Measurements from ENCODE around the gene MRLN.
"Not testable (repeated sequence)": the region's sequence is repeated elsewhere in the genome, so short reads cannot be mapped to it uniquely, and the experiment has no call there.

Gene MRLN

DNA sequence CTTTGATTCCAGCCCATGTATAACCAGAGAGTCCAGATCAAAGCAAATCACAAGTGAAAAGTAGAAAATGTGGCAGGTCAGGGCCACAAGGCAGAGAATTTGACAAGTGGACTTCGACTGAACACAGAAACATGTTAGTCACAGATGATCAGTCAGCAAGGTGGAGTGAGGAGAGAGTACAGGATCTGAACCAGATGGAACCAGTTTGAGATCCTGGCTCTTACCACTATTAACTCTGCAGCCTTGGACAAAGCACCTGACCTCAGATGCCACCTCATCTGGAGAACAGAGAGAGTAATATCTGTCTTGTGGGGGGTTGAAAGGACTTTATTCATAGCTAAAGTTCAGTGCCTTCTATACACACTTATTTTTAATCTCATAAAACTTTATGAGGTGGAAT is 4.4 kb downstream of the MRLN start:
- Histone ChIP-seq H3K27me3 (ENCODE audit: control insufficient read depth, insufficient read depth, low read length, poor library complexity, severe bottlenecking) (no peaks in the 10 kb centered on the region), H3K9me3 (ENCODE audit: control insufficient read depth, low read length) (no peaks in the 10 kb centered on the region), H3K27ac (ENCODE audit: insufficient read depth, low read depth, low read length, poor library complexity, severe bottlenecking) (no peak overlapping the region), H3K4me1 (ENCODE audit: control insufficient read depth, insufficient read depth, low read length) (no peaks in the 10 kb centered on the region), H3K4me3 (ENCODE audit: insufficient read depth, low read depth, low read length) (no peak overlapping the region), H3K36me3 (ENCODE audit: control insufficient read depth, insufficient read depth, low read length) (no peaks in the 10 kb centered on the region)
- 79 to 89% methylated on average over 1 of the region's 1 CpG for WGBS, 2 experiments

DNA sequence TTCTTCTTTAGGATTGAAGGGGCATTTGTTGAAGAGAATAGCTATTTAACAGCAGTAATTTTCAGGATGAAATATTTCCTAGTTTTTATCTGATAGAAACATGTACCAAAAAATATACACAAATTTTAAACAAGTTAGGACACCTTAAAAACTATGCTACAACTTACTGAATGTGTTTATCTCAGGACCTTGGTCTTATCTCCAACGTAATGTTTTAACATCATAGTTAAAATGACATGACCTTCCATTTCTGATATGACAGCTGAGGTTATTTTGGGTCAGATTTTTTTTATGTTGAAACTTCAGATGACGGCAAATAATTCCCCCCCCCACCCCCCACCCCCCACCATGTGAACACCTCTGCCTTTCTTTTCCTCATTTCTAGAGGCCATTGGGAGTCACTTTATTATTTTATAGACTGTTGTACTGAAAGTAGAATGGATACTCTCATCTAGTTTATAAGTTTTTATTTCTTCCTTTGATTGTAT is 8.0 kb downstream of the MRLN start:
- Histone ChIP-seq H3K4me1 (ENCODE audit: control insufficient read depth, insufficient read depth, low read length) (no peaks in the 10 kb centered on the region), H3K4me3 (ENCODE audit: insufficient read depth, low read depth, low read length) (no peak overlapping the region), H3K27ac (ENCODE audit: insufficient read depth, low read depth, low read length, poor library complexity, severe bottlenecking) (no peak overlapping the region), H3K9me3 (ENCODE audit: control insufficient read depth, low read length) (no peaks in the 10 kb centered on the region), H3K27me3 (ENCODE audit: control insufficient read depth, insufficient read depth, low read length, poor library complexity, severe bottlenecking) (no peaks in the 10 kb centered on the region), H3K36me3 (ENCODE audit: control insufficient read depth, insufficient read depth, low read length) (no peaks in the 10 kb centered on the region)
- 100% methylated on average over 1 of the region's 2 CpGs for WGBS, 2 experiments

DNA sequence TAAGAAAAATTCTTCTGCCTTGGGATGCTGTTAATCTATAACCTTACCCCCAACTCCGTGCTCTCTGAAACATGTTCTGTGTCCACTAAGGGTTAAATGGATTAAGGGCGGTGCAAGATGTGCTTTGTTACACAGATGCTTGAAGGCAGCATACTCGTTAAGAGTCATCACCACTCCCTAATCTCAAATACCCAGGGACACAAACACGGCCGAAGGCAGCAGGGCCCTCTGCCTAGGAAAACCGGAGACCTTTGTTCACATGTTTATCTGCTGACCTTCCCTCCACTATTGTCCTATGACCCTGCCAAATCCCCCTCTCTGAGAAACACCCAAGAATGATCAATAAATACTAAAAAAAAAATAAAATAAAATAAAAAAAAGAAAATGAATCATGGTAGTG is 8.5 kb downstream of the MRLN start:
- H3K4me3 ChIP-seq (ENCODE audit: insufficient read depth, low read depth, low read length); H3K27me3 ChIP-seq (ENCODE audit: control insufficient read depth, insufficient read depth, low read length, poor library complexity, severe bottlenecking); H3K9me3 ChIP-seq (ENCODE audit: control insufficient read depth, low read length); H3K36me3 ChIP-seq (ENCODE audit: control insufficient read depth, insufficient read depth, low read length); H3K4me1 ChIP-seq (ENCODE audit: control insufficient read depth, insufficient read depth, low read length); H3K27ac ChIP-seq (ENCODE audit: insufficient read depth, low read depth, low read length, poor library complexity, severe bottlenecking): not testable (repeated sequence)
- 79 to 86% methylated on average over 5 to 6 of the region's 6 CpGs for WGBS, 2 experiments

DNA sequence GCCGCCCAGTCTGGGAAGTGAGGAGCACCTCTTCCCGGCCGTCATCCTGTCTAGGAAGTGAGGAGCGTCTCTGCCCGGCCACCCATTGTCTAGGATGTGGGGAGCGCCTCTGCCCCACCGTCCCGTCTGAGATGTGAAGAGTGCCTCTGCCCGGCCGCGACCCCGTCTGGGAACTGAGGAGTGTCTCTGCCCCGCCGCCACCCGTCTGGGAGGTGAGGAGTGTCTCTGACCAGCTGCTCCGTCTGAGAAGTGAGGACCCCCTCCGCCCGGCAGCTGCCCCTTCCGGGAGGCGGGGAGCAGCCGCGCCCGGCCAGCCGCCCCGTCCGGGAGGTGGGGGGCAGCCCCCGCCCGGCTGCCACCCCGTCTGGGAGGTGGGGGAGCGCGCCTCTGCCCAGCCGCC is 9.1 kb downstream of the MRLN start:
- H3K4me1 ChIP-seq (ENCODE audit: control insufficient read depth, insufficient read depth, low read length); H3K4me3 ChIP-seq (ENCODE audit: insufficient read depth, low read depth, low read length); H3K9me3 ChIP-seq (ENCODE audit: control insufficient read depth, low read length); H3K27me3 ChIP-seq (ENCODE audit: control insufficient read depth, insufficient read depth, low read length, poor library complexity, severe bottlenecking); H3K27ac ChIP-seq (ENCODE audit: insufficient read depth, low read depth, low read length, poor library complexity, severe bottlenecking); H3K36me3 ChIP-seq (ENCODE audit: control insufficient read depth, insufficient read depth, low read length): not testable (repeated sequence)
- 91 to 92% methylated on average over 32 of the region's 32 CpGs for WGBS, 2 experiments

DNA sequence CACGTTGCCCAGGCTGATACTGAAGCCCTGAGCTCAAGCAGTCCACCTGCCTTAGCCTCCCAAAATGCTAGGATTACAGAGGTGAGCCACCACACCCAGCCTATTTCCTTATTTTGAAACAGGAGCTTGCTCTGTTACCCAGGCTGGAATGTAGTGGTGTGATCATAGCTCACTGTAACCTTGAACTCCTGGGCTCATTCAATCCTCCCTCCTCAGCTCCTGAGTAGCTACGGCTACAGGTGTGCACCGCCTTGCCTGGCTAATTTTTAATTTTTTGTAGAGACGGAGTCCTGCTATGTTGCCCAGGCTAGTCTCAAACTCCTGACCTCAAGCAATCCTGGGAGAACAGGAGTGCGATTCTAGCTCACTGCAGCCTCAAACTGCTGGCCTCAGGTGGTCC is 11.7 kb downstream of the MRLN start:
- Histone ChIP-seq H3K4me3 (ENCODE audit: insufficient read depth, low read depth, low read length) (no peak overlapping the region), H3K9me3 (ENCODE audit: control insufficient read depth, low read length) (no peaks in the 10 kb centered on the region), H3K36me3 (ENCODE audit: control insufficient read depth, insufficient read depth, low read length) (no peaks in the 10 kb centered on the region), H3K4me1 (ENCODE audit: control insufficient read depth, insufficient read depth, low read length) (no peaks in the 10 kb centered on the region), H3K27ac (ENCODE audit: insufficient read depth, low read depth, low read length, poor library complexity, severe bottlenecking) (no peak overlapping the region), H3K27me3 (ENCODE audit: control insufficient read depth, insufficient read depth, low read length, poor library complexity, severe bottlenecking) (no peaks in the 10 kb centered on the region)
- WGBS, 2 experiments, result 88 to 92% methylated on average over 5 of the region's 5 CpGs

DNA sequence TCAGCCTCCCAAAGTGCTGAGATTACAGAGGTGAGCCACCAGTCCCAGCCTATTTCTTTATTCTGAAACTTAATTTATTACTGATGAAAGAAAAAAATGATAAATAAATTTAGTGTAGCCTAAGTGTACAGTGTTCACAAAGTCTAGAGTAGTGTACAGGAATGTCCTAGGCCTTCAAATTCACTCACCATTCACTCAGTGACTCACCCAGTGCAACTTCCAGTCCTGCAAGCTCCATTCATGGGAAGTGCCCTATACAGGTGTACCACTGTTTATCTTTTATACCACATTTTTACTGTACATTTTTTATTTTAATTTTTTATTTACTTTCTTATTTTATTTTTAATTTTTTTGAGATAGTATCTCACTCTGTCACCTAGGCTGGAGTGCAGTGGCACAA is 12.2 kb downstream of the MRLN start:
- Histone ChIP-seq H3K4me3 (ENCODE audit: insufficient read depth, low read depth, low read length) (no peak overlapping the region), H3K4me1 (ENCODE audit: control insufficient read depth, insufficient read depth, low read length) (no peaks in the 10 kb centered on the region)

DNA sequence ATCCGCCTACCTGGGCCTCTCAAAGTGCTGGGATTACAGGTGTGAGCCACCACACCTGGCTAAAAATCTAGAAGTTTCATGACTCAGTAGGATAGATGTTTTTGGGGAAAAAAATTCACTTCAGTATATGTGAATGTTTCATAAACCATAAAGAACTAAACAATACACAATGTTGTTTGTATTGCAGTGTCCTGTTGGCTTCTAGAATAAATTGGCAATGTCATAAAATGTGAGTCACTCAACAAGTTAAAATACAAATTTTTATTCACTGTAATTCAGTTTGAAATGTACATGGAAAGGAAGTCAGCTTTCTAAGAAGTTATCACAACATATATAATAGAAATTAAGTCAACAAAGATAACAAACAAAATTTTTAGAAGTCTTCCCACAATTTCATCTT is 16.5 kb downstream of the MRLN start:
- Histone ChIP-seq H3K4me3 (ENCODE audit: insufficient read depth, low read depth, low read length) (no peak overlapping the region), H3K27me3 (ENCODE audit: control insufficient read depth, insufficient read depth, low read length, poor library complexity, severe bottlenecking) (no peaks in the 10 kb centered on the region), H3K27ac (ENCODE audit: insufficient read depth, low read depth, low read length, poor library complexity, severe bottlenecking) (no peak overlapping the region), H3K4me1 (ENCODE audit: control insufficient read depth, insufficient read depth, low read length) (no peaks in the 10 kb centered on the region), H3K9me3 (ENCODE audit: control insufficient read depth, low read length) (no peaks in the 10 kb centered on the region), H3K36me3 (ENCODE audit: control insufficient read depth, insufficient read depth, low read length) (no peaks in the 10 kb centered on the region)
- 93 to 95% methylated on average over 1 of the region's 1 CpG for WGBS, 2 experiments

More for the DNA sequence above, 12.2 kb downstream of the MRLN start:
- H3K27ac ChIP-seq (ENCODE audit: insufficient read depth, low read depth, low read length, poor library complexity, severe bottlenecking), result no peak overlapping the region
- no peaks in the 10 kb centered on the region for H3K27me3 ChIP-seq (ENCODE audit: control insufficient read depth, insufficient read depth, low read length, poor library complexity, severe bottlenecking)
- no peaks in the 10 kb centered on the region for H3K36me3 ChIP-seq (ENCODE audit: control insufficient read depth, insufficient read depth, low read length)
- H3K9me3 ChIP-seq (ENCODE audit: control insufficient read depth, low read length), result no peaks in the 10 kb centered on the region

DNA sequence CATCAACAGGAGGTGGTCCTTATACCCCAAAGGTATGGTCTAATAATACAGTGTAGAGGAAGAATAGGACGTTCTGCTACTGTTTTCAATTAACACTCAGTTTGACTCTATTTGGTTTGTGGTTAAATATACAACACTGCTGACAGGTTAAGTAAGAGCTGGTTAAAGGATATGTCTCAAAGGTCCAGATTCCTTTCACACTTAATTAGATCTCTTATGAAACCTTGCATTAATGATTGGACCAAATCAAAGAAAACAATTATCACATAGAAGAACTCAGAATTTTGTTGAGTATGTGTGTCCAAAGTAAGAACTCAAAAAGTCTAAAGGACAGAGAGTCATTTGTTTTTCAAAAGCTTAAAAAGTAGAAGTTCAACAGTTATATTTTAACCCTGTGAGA is 18.0 kb downstream of the MRLN start:
- Histone ChIP-seq H3K27ac (ENCODE audit: insufficient read depth, low read depth, low read length, poor library complexity, severe bottlenecking) (no peak overlapping the region), H3K36me3 (ENCODE audit: control insufficient read depth, insufficient read depth, low read length) (no peaks in the 10 kb centered on the region), H3K27me3 (ENCODE audit: control insufficient read depth, insufficient read depth, low read length, poor library complexity, severe bottlenecking) (no peaks in the 10 kb centered on the region), H3K9me3 (ENCODE audit: control insufficient read depth, low read length) (no peaks in the 10 kb centered on the region), H3K4me3 (ENCODE audit: insufficient read depth, low read depth, low read length) (no peak overlapping the region), H3K4me1 (ENCODE audit: control insufficient read depth, insufficient read depth, low read length) (no peaks in the 10 kb centered on the region)
- WGBS, 2 experiments, result 100% methylated on average over 1 of the region's 1 CpG

DNA sequence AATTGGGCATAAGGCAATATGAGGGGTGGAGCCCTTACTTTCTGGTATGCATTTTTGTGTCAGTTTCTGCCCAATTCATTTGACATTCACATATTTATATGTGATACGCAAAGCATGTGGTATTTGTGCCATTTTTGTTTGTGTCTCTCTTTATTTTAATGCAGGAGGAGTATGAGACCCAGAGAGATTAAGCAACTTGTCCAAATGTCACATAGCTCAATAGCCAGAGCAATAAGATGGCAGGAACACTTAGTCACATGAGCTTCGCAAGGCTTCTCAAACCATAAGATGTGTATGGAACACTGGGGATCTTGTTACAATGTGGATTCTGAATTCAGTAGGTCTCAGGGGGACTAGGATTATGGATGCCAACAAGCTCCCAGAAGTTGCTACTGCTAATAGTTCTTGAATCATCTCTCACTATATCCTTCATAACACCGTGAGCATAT is 19.2 kb downstream of the MRLN start:
- H3K4me3 ChIP-seq (ENCODE audit: insufficient read depth, low read depth, low read length), result no peak overlapping the region
- H3K36me3 ChIP-seq (ENCODE audit: control insufficient read depth, insufficient read depth, low read length), result no peaks in the 10 kb centered on the region
- 78 to 81% methylated on average over 3 of the region's 3 CpGs for WGBS, 2 experiments

DNA sequence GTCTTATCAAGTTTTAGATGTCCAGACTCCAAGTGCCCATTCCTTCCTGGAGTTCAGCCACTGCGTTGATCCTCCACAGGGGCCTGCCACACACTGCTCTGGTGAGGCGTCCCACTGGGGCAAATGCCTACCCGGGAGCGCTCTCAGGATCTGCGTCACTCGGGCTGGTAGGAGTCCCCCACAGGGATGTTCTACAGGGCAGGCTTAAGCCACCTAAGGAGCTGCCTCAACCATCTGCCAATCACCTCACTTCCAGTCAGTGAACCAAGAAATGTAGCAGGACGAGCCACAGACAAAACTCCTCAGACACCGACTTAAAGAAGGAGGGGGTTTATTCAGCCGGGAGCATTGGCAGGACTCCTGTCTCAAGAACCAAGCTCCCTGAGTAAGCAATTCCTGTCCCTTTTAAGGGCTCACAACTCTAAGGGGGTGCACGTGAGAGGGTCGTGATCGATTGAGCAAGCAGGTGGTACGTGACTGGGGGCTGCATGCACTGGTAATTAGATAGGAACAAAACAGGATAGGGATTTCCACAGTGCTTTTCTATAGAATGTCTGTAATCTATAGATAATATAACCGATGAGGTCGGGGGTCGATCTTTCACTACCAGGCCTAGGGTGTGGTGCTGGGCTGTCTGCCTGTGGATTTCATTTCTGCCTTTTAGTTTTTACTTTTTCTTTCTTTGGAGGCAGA is 19.8 kb downstream of the MRLN start:
- H3K4me1 ChIP-seq (ENCODE audit: control insufficient read depth, insufficient read depth, low read length); H3K27ac ChIP-seq (ENCODE audit: insufficient read depth, low read depth, low read length, poor library complexity, severe bottlenecking); H3K9me3 ChIP-seq (ENCODE audit: control insufficient read depth, low read length); H3K36me3 ChIP-seq (ENCODE audit: control insufficient read depth, insufficient read depth, low read length); H3K27me3 ChIP-seq (ENCODE audit: control insufficient read depth, insufficient read depth, low read length, poor library complexity, severe bottlenecking); H3K4me3 ChIP-seq (ENCODE audit: insufficient read depth, low read depth, low read length): not testable (repeated sequence)
- 95 to 96% methylated on average over 16 of the region's 16 CpGs for WGBS, 2 experiments

More for the DNA sequence above, 19.2 kb downstream of the MRLN start:
- H3K4me1 ChIP-seq (ENCODE audit: control insufficient read depth, insufficient read depth, low read length), result no peaks in the 10 kb centered on the region
- H3K9me3 ChIP-seq (ENCODE audit: control insufficient read depth, low read length), result no peaks in the 10 kb centered on the region
- H3K27me3 ChIP-seq (ENCODE audit: control insufficient read depth, insufficient read depth, low read length, poor library complexity, severe bottlenecking), result no peaks in the 10 kb centered on the region
- H3K27ac ChIP-seq (ENCODE audit: insufficient read depth, low read depth, low read length, poor library complexity, severe bottlenecking), result no peak overlapping the region

DNA sequence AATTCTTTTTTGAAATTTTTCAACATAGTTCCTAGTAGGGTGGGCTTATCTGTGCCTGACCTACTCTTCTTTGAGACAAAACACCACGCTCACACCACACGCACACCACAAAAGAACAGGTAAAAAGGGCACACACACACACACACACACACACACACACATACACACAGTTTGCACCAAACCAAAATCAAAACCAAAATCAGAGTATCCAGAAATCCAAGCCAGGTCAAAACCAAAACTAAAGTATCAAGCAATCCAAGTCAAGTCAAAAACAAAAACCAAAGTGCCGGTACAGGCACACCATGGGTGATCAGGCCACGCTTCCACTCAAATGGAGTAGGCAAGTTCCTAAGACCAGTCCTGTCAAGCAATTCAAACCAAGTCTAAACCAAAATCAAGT is 20.4 kb downstream of the MRLN start:
- not testable (repeated sequence) for H3K27me3 ChIP-seq (ENCODE audit: control insufficient read depth, insufficient read depth, low read length, poor library complexity, severe bottlenecking); H3K4me3 ChIP-seq (ENCODE audit: insufficient read depth, low read depth, low read length); H3K9me3 ChIP-seq (ENCODE audit: control insufficient read depth, low read length); H3K4me1 ChIP-seq (ENCODE audit: control insufficient read depth, insufficient read depth, low read length); H3K27ac ChIP-seq (ENCODE audit: insufficient read depth, low read depth, low read length, poor library complexity, severe bottlenecking); H3K36me3 ChIP-seq (ENCODE audit: control insufficient read depth, insufficient read depth, low read length)
- WGBS, 2 experiments, result 92 to 94% methylated on average over 4 of the region's 4 CpGs
